SU-DHL-6 (cell line): ENCODE measurements around the gene TTN.

Experiments used
- H2AFZ ChIP-seq: fragments of 200-600 bp; sonication (generic); 2 replicates; pipeline ENCODE4 v1.6.1; 2014; ENCODE audit warnings: low read depth, mild to moderate bottlenecking, moderate library complexity, mixed read lengths, antibody characterized with exemption, low read length; ENCODE audit not compliant: severe bottlenecking
- H3F3A ChIP-seq: fragments of 200-600 bp; shearing (Covaris generic); 2 replicates; pipeline ENCODE4 v1.6.0; 2016; ENCODE audit warnings: antibody characterized with exemption, mild to moderate bottlenecking; ENCODE audit not compliant: insufficient read depth
- H3K27ac ChIP-seq: fragments of 200-600 bp; sonication (generic); 2 replicates; pipeline ENCODE4 v1.5.1; 2016; ENCODE audit warnings: low read depth, mild to moderate bottlenecking, low read length, moderate library complexity, mixed read lengths
- H3K27me3 ChIP-seq: fragments of 200-600 bp; sonication (generic), shearing (Covaris generic); 2 replicates; pipeline ENCODE4 v1.6.0; 2014; ENCODE audit warnings: mild to moderate bottlenecking, low read length
- H3K36me3 ChIP-seq: fragments of 200-600 bp; sonication (generic); 2 replicates; pipeline ENCODE4 v1.6.1; 2014; ENCODE audit warnings: mild to moderate bottlenecking, low read length, mixed read lengths
- H3K4me2 ChIP-seq: fragments of 300-600, 200-600 bp; shearing (Covaris generic), sonication (generic); 2 replicates; pipeline ENCODE4 v1.6.0; 2014; ENCODE audit warnings: low read length, low read depth, mild to moderate bottlenecking; ENCODE audit not compliant: poor library complexity, severe bottlenecking
- H3K4me3 ChIP-seq: fragments of 200-600 bp; sonication (generic); 2 replicates; pipeline ENCODE4 v1.5.1; 2014; ENCODE audit warnings: antibody characterized with exemption, low read length, mild to moderate bottlenecking, mixed read lengths; ENCODE audit not compliant: insufficient read depth, poor library complexity, severe bottlenecking
- H3K79me2 ChIP-seq: fragments of 200-600 bp; sonication (generic); 2 replicates; pipeline ENCODE4 v1.6.1; 2014; ENCODE audit warnings: mild to moderate bottlenecking, low read length, moderate library complexity; ENCODE audit not compliant: insufficient read depth
- H3K9ac ChIP-seq: fragments of 200-600 bp; sonication (generic); 2 replicates; pipeline ENCODE4 v1.7.0; 2014; ENCODE audit warnings: mild to moderate bottlenecking, low read length
- H3K9me2 ChIP-seq: fragments of 200-600 bp; sonication (generic); replicated peaks from 2 replicates; pipeline ENCODE4 v1.6.1; 2014; ENCODE audit warnings: low read length; ENCODE audit not compliant: insufficient read depth
- H3K9me3 ChIP-seq: fragments of 200-600 bp; sonication (generic); 2 replicates; pipeline ENCODE4 v1.6.1; 2014; ENCODE audit warnings: low read length, mixed read lengths; ENCODE audit not compliant: insufficient read depth
- H4K20me1 ChIP-seq: fragments of 200-600 bp; sonication (generic); 2 replicates; pipeline ENCODE4 v1.6.1; 2014; ENCODE audit warnings: low read depth, mild to moderate bottlenecking, antibody characterized with exemption, low read length, moderate library complexity, mixed read lengths
- CTCF ChIP-seq: fragments of 200-600 bp; sonication (generic); IDR thresholded peaks from one replicate; pipeline ENCODE4 v1.5.1; 2017; ENCODE audit warnings: antibody characterized with exemption, mild to moderate bottlenecking, low read length, moderate library complexity; ENCODE audit not compliant: insufficient read depth, poor library complexity, severe bottlenecking
- EZH2phosphoT487 ChIP-seq: fragments of 200-600 bp; sonication (generic), shearing (Covaris generic); conservative IDR thresholded peaks from 2 replicates; pipeline ENCODE4 v1.6.1; 2018; ENCODE audit warnings: mild to moderate bottlenecking, antibody characterized with exemption, low read length, moderate library complexity, mixed read lengths

TTN gene

GRCh38 chr2:178478439-178479274 is 328.6 kb downstream of the TTN start, which contains the start of gene FKBP7:
TSS of gene FKBP7 (minus strand) at chr2:178478600. CDS start at chr2:178478499, 101 bp downstream.
- H3K4me2 ChIP-seq = peak within 1 kb of the TSS; percentile 99
- H3K4me3 ChIP-seq = peak within 1 kb of the TSS; percentile 83
- peak; percentile 58 for TF ChIP-seq CTCF
- TF ChIP-seq EZH2phosphoT487 = no peak
- H2AFZ ChIP-seq = peak within 1 kb of the TSS; percentile 90
- peak within 1 kb of the TSS; percentile 73 for H3K27ac ChIP-seq
- H3K79me2 ChIP-seq = peaks cover 26% of the 10 kb centered on the region
- no peaks in the 10 kb centered on the region for H3K27me3 ChIP-seq
- no peaks in the 10 kb centered on the region for H3K9me3 ChIP-seq
- no peaks in the 10 kb centered on the region for H3K36me3 ChIP-seq
- H4K20me1 ChIP-seq = no peaks in the 10 kb centered on the region
- no peaks in the 10 kb centered on the region for H3K9me2 ChIP-seq
- peaks cover 21% of the 10 kb centered on the region for H3F3A ChIP-seq
- H3K9ac ChIP-seq = peak within 1 kb of the TSS; percentile 75

- H3K27ac ChIP-seq = peak overlapping the region; percentile 73
- peak overlapping the region; percentile 90 for H2AFZ ChIP-seq
- H4K20me1 ChIP-seq = no peaks in the 10 kb centered on the region
- H3K4me2 ChIP-seq = peak overlapping the region; percentile 99
- peak overlapping the region; percentile 83 for H3K4me3 ChIP-seq
- H3K9me3 ChIP-seq = no peaks in the 10 kb centered on the region
- peak overlapping the region; percentile 75 for H3K9ac ChIP-seq
- H3F3A ChIP-seq = peaks cover 21% of the 10 kb centered on the region
- no peaks in the 10 kb centered on the region for H3K36me3 ChIP-seq
- H3K79me2 ChIP-seq = peaks cover 22% of the 10 kb centered on the region
- TF ChIP-seq EZH2phosphoT487 (no peak), CTCF (no peak)
- no peaks in the 10 kb centered on the region for H3K9me2 ChIP-seq
- no peaks in the 10 kb centered on the region for H3K27me3 ChIP-seq
Measured at GRCh38 chr2:178478130-178478438, 329.1 kb downstream of the TTN start.

GRCh38 chr2:178477443-178478129 is 329.6 kb downstream of the TTN start:
- Histone ChIP-seq H3K9me3 (no peaks in the 10 kb centered on the region), H2AFZ (peak overlapping the region; percentile 90), H3K36me3 (no peaks in the 10 kb centered on the region), H3K9me2 (no peaks in the 10 kb centered on the region), H3K79me2 (peaks cover 17% of the 10 kb centered on the region), H3K27ac (peak overlapping the region; percentile 73; the same call in 1 of the 2 replicates), H3K9ac (peak overlapping the region; percentile 75), H3K27me3 (no peaks in the 10 kb centered on the region), H3K4me3 (peak overlapping the region; percentile 83), H3F3A (peaks cover 21% of the 10 kb centered on the region), H4K20me1 (no peaks in the 10 kb centered on the region), H3K4me2 (peak overlapping the region; percentile 99)
- TF ChIP-seq EZH2phosphoT487 = no peak
- no peak for TF ChIP-seq CTCF
